ENCODE measurements around the gene MAVS. TPM values are rescaled to one million over a fixed set of nuclear protein-coding genes. Genes with fewer than 3 reads are reported as not detected.

The MAVS gene
- total RNA-seq, 1 experiment from 2014 or later: 31.7 TPM

- ChIA-PET CTCF (interaction anchor here (0.8 to 3.3 kb wide), 4 partner anchors 10 to 18 kb away, joined by 3 to 25 read pairs (median 8); partner anchors contain the start of gene AP5S1), POLR2A (interaction anchor here (0.6 to 2.5 kb wide), 4 partner anchors 19 to 393 kb away, joined by 3 to 10 read pairs (median 4); partner anchors contain the start of gene AP5S1)
- intact Hi-C loops (cut with micrococcal nuclease): no loop called here
- Mint-ChIP-seq H3K27ac (ENCODE audit: low read depth, unreplicated experiment) (no peak overlapping the region), H3K4me1 (ENCODE audit: insufficient read depth, unreplicated experiment) (peaks cover 63% of the 10 kb centered on the region), H3K9me3 (ENCODE audit: unreplicated experiment) (no peaks in the 10 kb centered on the region), H3K36me3 (ENCODE audit: insufficient read depth, unreplicated experiment) (peaks cover 83% of the 10 kb centered on the region), H3K27me3 (ENCODE audit: insufficient read depth, unreplicated experiment) (no peaks in the 10 kb centered on the region), H3K4me3 (ENCODE audit: unreplicated experiment) (no peak overlapping the region)
- DNase-seq (ENCODE audit: unreplicated experiment): no peak
- no peak for TF ChIP-seq CTCF (IDR thresholded peaks at IDR 0.05; ENCODE audit: unreplicated experiment)
- no TSS peak for BruUV-seq (replicated peaks)
Measured at GRCh38 chr20:3801299-3801698, 45.3 kb upstream of the MAVS start.

- no peak for TF ChIP-seq CTCF (IDR thresholded peaks at IDR 0.05; ENCODE audit: unreplicated experiment)
- peaks cover 63% of the 10 kb centered on the region for H3K4me1 Mint-ChIP-seq (ENCODE audit: insufficient read depth, unreplicated experiment)
- intact Hi-C loops (cut with micrococcal nuclease): no loop called here
- no peak for DNase-seq (ENCODE audit: unreplicated experiment)
- no peaks in the 10 kb centered on the region for H3K27me3 Mint-ChIP-seq (ENCODE audit: insufficient read depth, unreplicated experiment)
- ChIA-PET POLR2A (interaction anchor here (1.5 to 2.5 kb wide), 2 partner anchors 19 to 33 kb away, joined by 5 to 10 read pairs; partner anchors contain the start of gene AP5S1), CTCF (interaction anchor here (1.4 to 3.3 kb wide), 3 partner anchors 14 to 18 kb away, joined by 5 to 25 read pairs (median 12); partner anchors contain the start of gene AP5S1)
- H3K27ac Mint-ChIP-seq (ENCODE audit: low read depth, unreplicated experiment): peak overlapping the region; percentile 73
- H3K4me3 Mint-ChIP-seq (ENCODE audit: unreplicated experiment): no peak overlapping the region
- no TSS peak for BruUV-seq (replicated peaks)
- H3K36me3 Mint-ChIP-seq (ENCODE audit: insufficient read depth, unreplicated experiment): peaks cover 83% of the 10 kb centered on the region
- H3K9me3 Mint-ChIP-seq (ENCODE audit: unreplicated experiment): no peaks in the 10 kb centered on the region
Measured at GRCh38 chr20:3801846-3802245, 44.8 kb upstream of the MAVS start.

GRCh38 chr20:3802524-3803239, 44.0 kb upstream of the MAVS start:
- no peak for TF ChIP-seq CTCF (IDR thresholded peaks at IDR 0.05; ENCODE audit: unreplicated experiment)
- Mint-ChIP-seq H3K36me3 (ENCODE audit: insufficient read depth, unreplicated experiment) (peaks cover 90% of the 10 kb centered on the region), H3K27me3 (ENCODE audit: insufficient read depth, unreplicated experiment) (no peaks in the 10 kb centered on the region), H3K4me1 (ENCODE audit: insufficient read depth, unreplicated experiment) (peaks cover 64% of the 10 kb centered on the region), H3K4me3 (ENCODE audit: unreplicated experiment) (no peak overlapping the region), H3K9me3 (ENCODE audit: unreplicated experiment) (no peaks in the 10 kb centered on the region), H3K27ac (ENCODE audit: low read depth, unreplicated experiment) (peak overlapping the region; percentile 73)
- DNase-seq (ENCODE audit: unreplicated experiment): no peak
- BruUV-seq (replicated peaks): no TSS peak
- CTCF ChIA-PET: interaction anchor here (1.1 to 1.9 kb wide), 4 partner anchors 8 to 16 kb away, joined by 3 to 14 read pairs (median 4); partner anchors contain the start of gene AP5S1
- POLR2A ChIA-PET: interaction anchor here (1.7 kb wide), 1 partner anchor 10 kb away, joined by 5 read pairs; no protein-coding TSS in a partner anchor
- intact Hi-C loops (cut with micrococcal nuclease): no loop called here

- Mint-ChIP-seq H3K4me3 (ENCODE audit: unreplicated experiment) (no peak overlapping the region), H3K9me3 (ENCODE audit: unreplicated experiment) (no peaks in the 10 kb centered on the region), H3K4me1 (ENCODE audit: insufficient read depth, unreplicated experiment) (peaks cover 59% of the 10 kb centered on the region), H3K36me3 (ENCODE audit: insufficient read depth, unreplicated experiment) (peaks cover 90% of the 10 kb centered on the region), H3K27me3 (ENCODE audit: insufficient read depth, unreplicated experiment) (no peaks in the 10 kb centered on the region), H3K27ac (ENCODE audit: low read depth, unreplicated experiment) (peak overlapping the region; percentile 73)
- intact Hi-C loops (cut with micrococcal nuclease): no loop called here
- TF ChIP-seq CTCF (IDR thresholded peaks at IDR 0.05; ENCODE audit: unreplicated experiment): no peak
- CTCF ChIA-PET: interaction anchor here (1.1 to 1.9 kb wide), 4 partner anchors 8 to 16 kb away, joined by 3 to 14 read pairs (median 4); partner anchors contain the start of gene AP5S1
- BruUV-seq (replicated peaks): no TSS peak
- DNase-seq (ENCODE audit: unreplicated experiment): no peak
- POLR2A ChIA-PET: interaction anchor here (1.7 kb wide), 1 partner anchor 9 kb away, joined by 5 read pairs; no protein-coding TSS in a partner anchor
Measured at GRCh38 chr20:3803289-3803688, 43.3 kb upstream of the MAVS start.
